Measurements from ENCODE around the gene ARHGAP15.

Gene ARHGAP15

DNA sequence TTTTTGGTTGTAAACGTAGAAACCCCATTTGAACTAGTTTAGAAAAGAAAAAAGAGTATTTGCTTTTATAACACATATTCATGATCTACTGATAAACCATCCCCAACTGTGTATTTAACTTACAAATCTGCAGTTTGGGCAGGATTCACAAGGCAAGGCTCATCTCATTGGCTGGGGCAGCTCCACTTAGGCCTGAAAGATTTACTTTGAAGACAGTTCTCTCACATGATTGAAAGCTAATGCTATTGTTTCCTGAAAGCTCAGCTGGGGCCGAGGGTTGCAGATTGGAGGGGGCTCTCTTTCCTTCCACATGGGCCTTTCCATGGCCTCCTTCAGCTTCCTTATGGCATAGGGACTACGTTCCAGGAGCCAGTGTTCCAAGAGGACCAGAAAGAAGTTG, 47.4 kb downstream of the ARHGAP15 start:
- DNase-seq = no peak

DNA sequence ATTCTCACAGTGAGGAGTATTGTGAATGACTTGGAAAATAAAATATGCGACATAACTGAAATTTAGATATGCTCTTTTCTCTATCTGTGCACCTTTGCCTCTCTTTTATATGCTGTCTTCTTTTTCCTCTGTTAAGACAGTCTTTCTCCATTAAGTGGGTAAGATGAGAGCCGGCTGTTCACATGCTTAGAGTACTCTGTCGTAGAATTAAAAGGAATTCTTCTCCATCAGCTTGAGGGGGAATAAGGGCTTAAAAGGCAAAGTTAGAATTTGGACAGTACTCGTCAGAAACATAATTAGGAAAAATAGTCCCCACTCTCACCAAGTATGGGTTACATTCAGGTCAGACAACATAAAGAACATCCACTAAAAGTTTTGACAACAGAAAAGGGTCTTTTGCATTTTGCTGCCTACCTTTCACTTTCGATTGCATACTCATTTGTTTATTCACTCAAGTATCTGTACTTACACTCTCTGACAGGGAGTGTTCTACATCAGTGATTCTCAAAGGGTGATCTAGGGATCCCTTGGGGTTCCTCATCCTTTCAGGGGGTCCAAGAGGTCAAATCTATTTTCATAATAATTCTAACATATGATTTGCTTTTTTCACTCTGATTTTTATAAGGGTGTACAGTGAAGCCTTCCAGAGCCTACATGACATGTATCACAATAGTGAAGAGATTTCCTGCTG, 48.0 kb downstream of the ARHGAP15 start:
- DNase-seq = no peak

DNA sequence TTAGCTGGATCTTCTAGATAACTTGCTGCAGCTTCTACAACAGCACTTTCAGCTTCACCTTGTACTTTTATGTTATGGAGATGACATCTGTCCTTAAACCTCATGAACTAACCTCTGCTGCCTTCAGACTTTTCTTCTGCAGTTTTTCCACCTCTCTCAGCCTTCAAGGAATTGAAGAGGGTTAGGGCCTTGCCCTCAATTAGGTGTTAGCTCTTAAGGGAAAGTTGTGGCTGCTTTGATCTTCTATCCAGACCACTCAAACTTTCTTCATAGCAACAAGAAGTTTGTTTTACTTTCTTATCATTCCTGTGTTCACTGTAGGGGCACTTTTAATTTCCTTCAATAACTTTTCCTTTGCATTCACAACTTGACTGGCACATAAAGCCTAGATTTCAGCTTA, 52.3 kb downstream of the ARHGAP15 start:
- DNase-seq = no peak

- DNase-seq = no peak
Observed at GRCh38 chr2:143182649-143183048, 53.4 kb downstream of the ARHGAP15 start.

DNA sequence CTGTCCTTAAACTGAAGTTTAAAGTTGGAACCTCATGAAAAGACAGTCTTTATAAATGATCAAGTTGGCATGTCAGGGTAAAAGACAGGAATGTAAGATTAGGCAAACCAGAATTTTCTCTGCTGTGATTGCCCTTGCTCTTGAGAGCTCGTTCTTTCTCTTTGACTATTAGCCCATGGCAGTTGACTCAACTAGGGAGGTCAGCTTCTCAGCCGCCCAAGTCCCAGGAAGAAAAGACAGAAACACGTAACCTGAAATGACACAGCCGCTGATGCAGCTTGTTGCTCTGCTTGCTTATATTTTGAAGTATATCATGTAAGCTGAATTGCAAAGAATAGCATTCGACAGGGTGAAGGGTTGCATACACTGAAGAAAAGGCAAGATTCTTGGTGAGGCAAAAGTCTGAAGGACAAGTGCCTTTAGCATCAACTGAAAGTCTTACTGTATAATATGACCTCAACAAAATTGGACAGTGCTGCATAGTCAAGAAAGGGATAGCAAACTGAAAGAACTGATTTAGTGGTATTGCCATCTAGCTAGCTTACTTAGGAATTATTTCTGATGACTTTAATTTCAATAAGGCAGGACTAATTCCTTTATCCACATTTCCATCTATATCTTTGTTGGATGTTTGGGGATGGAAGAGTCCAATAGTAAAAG, 54.7 kb downstream of the ARHGAP15 start:
- no peak for DNase-seq

DNA sequence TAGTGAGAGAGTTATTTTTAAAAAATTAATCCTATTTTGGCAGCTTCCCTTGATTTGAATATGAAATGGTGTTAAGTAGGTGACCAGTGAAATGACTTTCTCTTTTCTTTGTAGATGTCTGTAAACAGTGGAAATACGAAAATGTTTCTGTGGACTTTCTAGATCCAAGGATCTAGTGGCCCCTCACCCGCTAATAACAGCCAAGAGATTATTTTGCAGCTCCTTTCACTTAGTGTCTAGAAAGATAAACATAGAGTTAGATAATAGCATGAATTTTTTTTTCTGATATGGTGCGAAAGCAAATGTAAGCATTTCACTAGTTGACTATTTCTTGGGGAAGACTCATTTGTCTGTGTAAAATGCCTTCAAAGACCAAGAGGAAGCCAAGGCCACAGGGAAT, 57.7 kb downstream of the ARHGAP15 start:
- DNase-seq = no peak

DNA sequence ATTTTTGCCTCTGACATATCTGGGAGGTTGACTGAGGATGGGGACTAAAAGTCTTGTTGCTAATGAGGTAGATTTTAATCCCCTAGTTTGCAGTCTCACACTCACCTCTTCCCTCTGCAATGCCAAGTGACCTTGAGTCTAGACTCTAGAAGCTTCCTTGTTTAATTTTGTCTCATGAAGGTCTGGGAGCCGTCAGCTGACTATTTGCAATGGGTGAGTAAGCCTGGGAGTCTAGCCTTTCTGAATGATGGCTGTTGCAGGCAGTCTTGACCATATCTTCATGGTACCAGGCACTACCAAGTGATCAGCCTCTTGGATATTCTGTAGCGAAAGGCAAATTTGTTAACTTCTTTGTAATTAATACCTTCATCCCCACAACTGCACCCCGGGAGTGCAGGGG, 61.2 kb downstream of the ARHGAP15 start:
- DNase-seq = no peak

- DNase-seq = no peak
Observed at GRCh38 chr2:143192106-143192505, 62.9 kb downstream of the ARHGAP15 start.

DNA sequence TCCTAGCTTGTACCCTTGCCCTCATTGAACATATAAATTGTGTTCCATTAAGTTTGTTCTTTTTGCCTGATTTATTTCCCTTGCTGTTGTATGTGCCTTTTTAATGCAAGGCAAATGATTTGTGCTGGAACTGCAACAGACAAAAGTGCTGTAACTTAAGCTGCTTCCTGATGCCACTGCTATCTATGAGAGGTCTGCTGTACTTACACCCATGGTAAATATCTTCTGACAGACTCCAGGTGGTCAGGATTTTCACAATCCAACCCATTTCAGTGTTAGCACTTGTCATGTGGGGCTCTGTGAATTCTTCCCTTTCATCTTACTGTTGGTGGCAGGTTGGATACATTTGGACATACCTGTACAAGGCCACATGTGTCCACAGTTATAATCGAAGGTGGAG, 63.5 kb downstream of the ARHGAP15 start:
- no peak for DNase-seq

DNA sequence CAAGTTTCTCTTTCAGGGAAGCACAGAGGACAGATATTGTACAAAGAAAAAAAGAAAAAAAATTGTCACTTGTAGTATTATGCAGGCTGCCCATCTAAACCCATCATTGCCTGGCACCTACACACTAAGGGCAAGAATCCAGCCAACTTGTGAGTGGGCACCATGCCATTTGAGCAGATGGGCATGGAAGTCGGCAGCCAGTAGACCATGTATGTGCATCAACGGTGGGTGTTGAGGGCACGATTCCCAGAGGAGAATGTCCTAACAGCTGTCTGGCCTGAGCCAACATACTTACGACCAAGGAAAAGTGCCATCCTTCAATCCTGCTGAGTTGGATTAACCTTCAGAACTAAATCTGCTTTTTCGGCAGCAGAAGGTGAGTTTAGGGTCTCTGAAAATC, 63.9 kb downstream of the ARHGAP15 start:
- DNase-seq = no peak

- DNase-seq = no peak
Observed at GRCh38 chr2:143195511-143195910, 66.3 kb downstream of the ARHGAP15 start.

DNA sequence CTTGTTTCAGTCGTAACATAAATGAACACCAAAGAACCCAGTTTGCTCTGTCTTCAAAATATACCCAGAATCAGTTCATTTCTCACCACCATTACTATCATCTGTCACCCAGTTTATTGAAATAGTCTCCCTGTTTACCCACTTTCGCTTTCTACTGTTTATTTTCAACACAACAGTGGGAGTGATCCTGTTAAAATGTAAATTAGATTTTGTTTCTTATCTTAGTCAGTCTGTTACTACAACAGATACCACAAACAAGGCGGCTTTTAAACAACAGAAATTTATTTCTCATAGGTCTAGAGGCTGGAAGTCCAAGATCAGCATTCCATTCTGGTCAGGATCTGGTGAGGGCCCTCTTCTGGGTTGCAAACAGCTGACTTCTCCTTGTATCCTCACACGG, 74.8 kb downstream of the ARHGAP15 start:
- DNase-seq = no peak

- DNase-seq = no peak
Observed at GRCh38 chr2:143205106-143205764, 76.0 kb downstream of the ARHGAP15 start.

- no peak for DNase-seq
Observed at GRCh38 chr2:143209570-143210445, 80.6 kb downstream of the ARHGAP15 start.

- DNase-seq = no peak
Observed at GRCh38 chr2:143210446-143210819, 81.2 kb downstream of the ARHGAP15 start.

DNA sequence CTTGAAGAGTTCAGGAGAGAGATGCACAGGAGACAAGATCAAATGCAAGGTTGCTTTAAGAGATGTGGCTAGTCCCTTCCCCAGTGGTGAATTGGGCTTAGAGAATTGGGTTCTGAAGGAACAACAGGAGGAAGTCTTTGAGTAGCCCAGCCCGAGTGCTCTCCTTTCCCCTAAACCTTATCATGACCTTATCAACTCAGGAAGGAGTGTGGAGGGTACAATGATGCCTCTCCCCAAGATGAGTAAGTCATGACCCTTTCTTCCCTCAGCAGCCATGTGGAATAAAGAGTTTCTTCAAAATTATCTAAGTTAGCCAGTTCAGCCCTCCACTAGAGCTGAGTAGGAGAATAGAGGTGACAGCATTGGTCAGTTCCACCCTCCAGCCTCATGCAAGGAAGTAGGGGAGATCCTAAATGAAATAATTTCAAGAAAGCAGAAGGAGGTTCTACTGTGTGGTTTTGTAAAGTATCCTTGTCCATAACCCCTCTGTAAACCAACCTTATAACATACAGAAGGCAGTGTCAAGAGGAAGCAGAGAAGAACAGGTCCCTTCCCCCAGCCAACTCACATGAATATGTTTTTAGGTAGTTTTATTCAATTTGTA, 88.4 kb downstream of the ARHGAP15 start:
- no peak for DNase-seq

GRCh38 chr2:143218621-143219020, 89.4 kb downstream of the ARHGAP15 start:
- DNase-seq = no peak

DNA sequence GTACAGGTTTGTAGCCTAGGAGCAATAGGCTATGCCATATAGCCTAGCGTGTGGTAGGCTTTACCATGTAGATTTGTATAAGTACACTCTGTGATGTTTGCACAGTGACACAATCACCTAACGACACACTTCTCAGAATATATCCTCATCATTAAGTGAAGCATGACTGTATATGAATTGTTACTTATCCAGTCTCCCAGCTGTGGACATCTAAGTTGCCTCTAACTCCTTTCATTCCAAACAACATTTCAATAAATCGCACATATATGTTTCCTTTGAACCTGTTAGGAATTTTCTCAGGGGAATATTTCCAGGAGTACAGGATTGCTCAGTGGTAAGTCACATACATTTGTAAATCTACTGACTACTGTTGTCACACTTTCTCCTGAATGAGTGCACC, 90.0 kb downstream of the ARHGAP15 start:
- no peak for DNase-seq

DNA sequence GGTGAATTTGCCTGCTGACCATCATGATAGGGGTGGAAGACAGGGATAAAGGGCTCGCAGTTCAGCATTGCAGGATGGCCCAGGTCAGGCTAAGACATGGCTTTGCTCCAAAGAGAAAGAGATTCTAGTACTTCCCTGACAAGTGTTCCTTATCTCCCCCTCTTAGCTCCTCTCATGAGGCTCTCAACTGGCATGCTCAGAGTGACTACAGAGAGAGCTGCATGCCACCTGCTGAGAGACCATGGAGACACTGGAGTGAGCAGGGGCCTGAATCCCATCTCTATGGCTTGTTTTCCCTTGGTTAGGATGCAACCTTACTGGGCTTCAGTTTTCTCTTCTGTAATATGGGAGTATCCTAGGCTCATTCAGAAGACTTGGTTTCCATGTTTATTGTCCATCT, 94.3 kb downstream of the ARHGAP15 start:
- DNase-seq = no peak

DNA sequence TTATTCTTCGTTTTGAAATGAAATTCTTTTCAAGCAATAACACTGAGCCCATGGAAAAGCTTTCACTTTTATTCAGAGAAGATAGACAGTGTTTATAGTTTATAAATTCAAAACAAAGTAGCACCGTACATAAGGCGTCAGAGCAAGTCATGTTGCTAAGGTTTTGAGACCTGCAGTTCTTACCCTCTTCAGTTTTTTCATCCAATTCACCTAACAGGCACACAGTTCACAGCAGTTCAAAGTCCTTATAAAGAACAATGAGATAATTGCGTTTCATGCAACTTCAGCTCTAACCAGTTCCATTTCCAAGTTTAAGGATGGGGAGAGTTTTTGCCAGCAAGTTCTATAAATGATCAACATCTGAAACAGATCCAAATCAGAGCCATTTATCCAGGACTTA, 96.7 kb downstream of the ARHGAP15 start:
- DNase-seq = no peak

GRCh38 chr2:143226714-143227541, 97.7 kb downstream of the ARHGAP15 start:
- DNase-seq = no peak

DNA sequence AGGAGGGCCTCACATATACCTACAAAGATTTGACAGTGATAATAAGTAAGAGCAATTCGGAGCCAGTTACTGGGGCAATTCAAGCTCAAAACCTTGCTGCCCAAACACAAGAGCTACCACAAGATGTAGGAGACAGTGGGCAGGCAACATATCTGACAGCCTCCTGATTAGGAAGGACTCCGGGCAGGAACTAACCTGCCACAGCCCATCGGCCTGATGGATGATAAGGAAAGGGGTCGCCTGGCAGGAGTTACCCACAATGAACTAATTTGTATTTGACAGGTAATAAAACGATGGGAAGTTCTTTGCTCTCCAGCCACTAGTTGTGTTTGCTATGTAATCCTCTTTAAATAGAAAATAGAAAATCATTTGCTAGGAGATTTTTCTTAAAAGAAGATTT, 100.2 kb downstream of the ARHGAP15 start:
- DNase-seq = no peak
